Loucy (cell line): Measurements from ENCODE around the gene IHH.

ENCODE experiments used
- H2AFZ ChIP-seq: fragments of 200-600 bp; sonication (generic); 2 replicates; pipeline ENCODE4 v1.6.0; 2016; ENCODE audit warnings: antibody characterized with exemption, mild to moderate bottlenecking, low read length, moderate library complexity
- H3F3A ChIP-seq: fragments of 200-600 bp; 2 replicates; pipeline ENCODE4 v1.6.0; 2016; ENCODE audit warnings: antibody characterized with exemption, low read depth, mild to moderate bottlenecking
- H3K27me3 ChIP-seq: fragments of 200-600 bp; sonication (generic); 2 replicates; pipeline ENCODE4 v1.6.1; 2014; ENCODE audit warnings: low read length, mild to moderate bottlenecking; ENCODE audit not compliant: insufficient read depth, poor library complexity, severe bottlenecking
- H3K36me3 ChIP-seq: fragments of 200-600 bp; sonication (generic); 2 replicates; pipeline ENCODE4 v1.6.1; 2016; ENCODE audit warnings: low read length; ENCODE audit not compliant: insufficient read depth
- H3K4me1 ChIP-seq: fragments of 200-600 bp; sonication (generic); 2 replicates; pipeline ENCODE4 v1.5.1; 2014; ENCODE audit warnings: low read length, mild to moderate bottlenecking; ENCODE audit not compliant: insufficient read depth, poor library complexity, severe bottlenecking
- H3K4me2 ChIP-seq: fragments of 200-600 bp; sonication (generic); 2 replicates; pipeline ENCODE4 v1.6.0; 2014; ENCODE audit warnings: antibody characterized with exemption, low read length, low read depth, mild to moderate bottlenecking; ENCODE audit not compliant: poor library complexity, severe bottlenecking
- H3K4me3 ChIP-seq: fragments of 200-600 bp; sonication (generic); 2 replicates; pipeline ENCODE4 v1.5.1; 2014; ENCODE audit warnings: low read length, mild to moderate bottlenecking, mixed read lengths; ENCODE audit not compliant: poor library complexity, severe bottlenecking
- H3K79me2 ChIP-seq: fragments of 200-600 bp; sonication (generic); 2 replicates; pipeline ENCODE4 v1.6.1; 2014; ENCODE audit warnings: low read length; ENCODE audit not compliant: insufficient read depth
- H3K9ac ChIP-seq: fragments of 200-600 bp; sonication (generic); 2 replicates; pipeline ENCODE4 v1.6.0; 2014; ENCODE audit warnings: mild to moderate bottlenecking, low read depth, low read length, moderate library complexity; ENCODE audit not compliant: poor library complexity, severe bottlenecking
- H3K9me2 ChIP-seq: fragments of 200-600 bp; sonication (generic); replicated peaks from 2 replicates; pipeline ENCODE4 v1.6.1; 2016; ENCODE audit warnings: low read depth, low read length, mixed read lengths
- H3K9me3 ChIP-seq: fragments of 200-600 bp; sonication (generic); 2 replicates; pipeline ENCODE4 v1.6.1; 2014; ENCODE audit warnings: mild to moderate bottlenecking, antibody characterized with exemption, low read length, low read depth; ENCODE audit not compliant: insufficient read depth
- H4K20me1 ChIP-seq: fragments of 200-600 bp; sonication (generic); 2 replicates; pipeline ENCODE4 v1.6.0; 2014; ENCODE audit warnings: antibody characterized with exemption, low read length, mild to moderate bottlenecking; ENCODE audit not compliant: insufficient read depth, poor library complexity, severe bottlenecking
- EZH2phosphoT487 ChIP-seq: fragments of 200-600 bp; IDR thresholded peaks from 2 replicates; pipeline ENCODE4 v1.6.1; 2018; ENCODE audit warnings: antibody characterized with exemption, mild to moderate bottlenecking, moderate library complexity, borderline replicate concordance
- TF ChIP-seq, protein P1 (sequence below): fragments of 200-600 bp; sonication (generic); conservative IDR thresholded peaks from 2 replicates; pipeline ENCODE4 v1.5.1; 2014; ENCODE audit warnings: mild to moderate bottlenecking, antibody characterized with exemption, low read length

IHH gene

DNA sequence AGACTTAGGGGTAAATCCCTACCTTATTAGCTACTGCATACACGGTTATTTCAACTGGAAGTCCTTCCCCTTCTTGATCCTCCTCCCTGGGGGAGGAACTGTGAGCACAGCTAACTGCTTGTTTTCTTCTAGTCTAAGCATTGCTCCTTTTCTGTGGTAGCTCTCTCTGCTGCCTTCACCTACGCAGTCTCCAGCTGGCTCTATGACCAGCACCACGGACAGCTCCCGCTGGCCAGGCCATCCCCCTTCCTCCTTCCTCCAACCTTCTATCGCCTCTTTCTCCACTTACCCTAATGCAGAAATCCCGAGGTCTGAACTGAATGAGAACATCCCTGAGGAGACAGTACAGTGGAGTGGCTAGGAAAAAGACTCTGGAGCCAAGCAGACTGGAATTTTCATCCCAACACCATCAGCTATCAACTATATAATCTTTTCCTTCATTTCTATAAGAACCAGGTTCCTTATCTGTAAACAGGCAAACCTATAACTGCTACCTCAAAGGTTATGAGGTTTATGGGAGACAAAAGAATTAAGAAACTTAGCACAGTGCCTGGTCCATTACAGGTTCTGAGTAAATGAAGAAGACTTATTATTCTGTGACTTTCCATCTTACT lies 14.7 kb downstream of the IHH start:
- H3K4me3 ChIP-seq: no peak overlapping the region
- H3K9me3 ChIP-seq: no peaks in the 10 kb centered on the region
- H3F3A ChIP-seq: no peaks in the 10 kb centered on the region
- no peak overlapping the region for H3K9ac ChIP-seq
- H3K4me2 ChIP-seq: no peak overlapping the region
- no peak overlapping the region for H2AFZ ChIP-seq
- no peaks in the 10 kb centered on the region for H3K9me2 ChIP-seq
- H3K4me1 ChIP-seq: no peaks in the 10 kb centered on the region
- TF ChIP-seq, protein P1, sequence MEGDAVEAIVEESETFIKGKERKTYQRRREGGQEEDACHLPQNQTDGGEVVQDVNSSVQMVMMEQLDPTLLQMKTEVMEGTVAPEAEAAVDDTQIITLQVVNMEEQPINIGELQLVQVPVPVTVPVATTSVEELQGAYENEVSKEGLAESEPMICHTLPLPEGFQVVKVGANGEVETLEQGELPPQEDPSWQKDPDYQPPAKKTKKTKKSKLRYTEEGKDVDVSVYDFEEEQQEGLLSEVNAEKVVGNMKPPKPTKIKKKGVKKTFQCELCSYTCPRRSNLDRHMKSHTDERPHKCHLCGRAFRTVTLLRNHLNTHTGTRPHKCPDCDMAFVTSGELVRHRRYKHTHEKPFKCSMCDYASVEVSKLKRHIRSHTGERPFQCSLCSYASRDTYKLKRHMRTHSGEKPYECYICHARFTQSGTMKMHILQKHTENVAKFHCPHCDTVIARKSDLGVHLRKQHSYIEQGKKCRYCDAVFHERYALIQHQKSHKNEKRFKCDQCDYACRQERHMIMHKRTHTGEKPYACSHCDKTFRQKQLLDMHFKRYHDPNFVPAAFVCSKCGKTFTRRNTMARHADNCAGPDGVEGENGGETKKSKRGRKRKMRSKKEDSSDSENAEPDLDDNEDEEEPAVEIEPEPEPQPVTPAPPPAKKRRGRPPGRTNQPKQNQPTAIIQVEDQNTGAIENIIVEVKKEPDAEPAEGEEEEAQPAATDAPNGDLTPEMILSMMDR: no peak
- no peak for TF ChIP-seq EZH2phosphoT487
- no peaks in the 10 kb centered on the region for H3K36me3 ChIP-seq
- H3K79me2 ChIP-seq: no peaks in the 10 kb centered on the region
- no peaks in the 10 kb centered on the region for H3K27me3 ChIP-seq
- no peaks in the 10 kb centered on the region for H4K20me1 ChIP-seq

- Histone ChIP-seq H3K4me1 (no peaks in the 10 kb centered on the region), H3K4me2 (no peak overlapping the region), H3K9ac (no peak overlapping the region), H3K36me3 (no peaks in the 10 kb centered on the region), H3K27me3 (no peaks in the 10 kb centered on the region), H3K79me2 (no peaks in the 10 kb centered on the region), H3K9me3 (no peaks in the 10 kb centered on the region), H4K20me1 (no peaks in the 10 kb centered on the region), H2AFZ (no peak overlapping the region), H3F3A (no peaks in the 10 kb centered on the region), H3K9me2 (no peaks in the 10 kb centered on the region), H3K4me3 (no peak overlapping the region)
- no peak for TF ChIP-seq EZH2phosphoT487
These were observed 18.0 kb downstream of the IHH start for GRCh38 chr2:219042750-219043149.

DNA sequence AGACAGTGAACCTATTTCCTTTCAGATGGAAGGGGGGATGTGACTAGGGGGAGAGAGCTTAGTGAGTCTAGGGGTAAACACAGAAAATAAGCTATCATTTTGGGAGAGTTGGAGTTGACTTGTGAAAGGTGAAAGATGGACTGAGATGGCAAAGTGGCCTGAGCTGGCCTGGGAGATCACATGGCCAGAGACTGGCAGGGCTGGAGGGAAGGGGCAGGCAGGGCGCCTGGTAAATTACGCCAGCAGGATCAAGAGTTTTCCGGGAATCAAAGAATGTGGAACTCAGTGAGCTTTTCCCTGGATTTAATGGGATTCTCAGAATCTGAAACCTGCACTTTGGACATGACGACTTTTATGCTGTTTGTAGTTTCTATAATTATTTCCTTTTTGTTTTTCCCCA lies 18.6 kb downstream of the IHH start:
- H3K27me3 ChIP-seq: no peaks in the 10 kb centered on the region
- H3K4me1 ChIP-seq: no peaks in the 10 kb centered on the region
- H3K4me3 ChIP-seq: no peak overlapping the region
- no peaks in the 10 kb centered on the region for H3K9me3 ChIP-seq
- TF ChIP-seq, protein P1: no peak
- no peak for TF ChIP-seq EZH2phosphoT487
- H3K36me3 ChIP-seq: no peaks in the 10 kb centered on the region
- H4K20me1 ChIP-seq: no peaks in the 10 kb centered on the region
- no peaks in the 10 kb centered on the region for H3F3A ChIP-seq
- H3K9ac ChIP-seq: no peak overlapping the region
- no peaks in the 10 kb centered on the region for H3K9me2 ChIP-seq
- H3K4me2 ChIP-seq: no peak overlapping the region
- H3K79me2 ChIP-seq: no peaks in the 10 kb centered on the region
- H2AFZ ChIP-seq: no peak overlapping the region

GRCh38 chr2:219041252-219041651 lies 19.5 kb downstream of the IHH start, which contains the start of gene CFAP65:
Gene CFAP65, minus strand, starts transcription at chr2:219041516. Its CDS starts 2,468 bp downstream, at chr2:219039048.
- Histone ChIP-seq H3K36me3 (no peaks in the 10 kb centered on the region), H2AFZ (no peak within 1 kb of the TSS), H3F3A (no peaks in the 10 kb centered on the region), H3K4me2 (no peak within 1 kb of the TSS), H3K9me3 (no peaks in the 10 kb centered on the region), H3K27me3 (no peaks in the 10 kb centered on the region), H3K79me2 (no peaks in the 10 kb centered on the region), H3K4me1 (no peaks in the 10 kb centered on the region), H4K20me1 (no peaks in the 10 kb centered on the region), H3K9ac (no peak within 1 kb of the TSS), H3K4me3 (no peak within 1 kb of the TSS), H3K9me2 (no peaks in the 10 kb centered on the region)
- TF ChIP-seq EZH2phosphoT487: no peak
- TF ChIP-seq, protein P1: no peak
